ENCODE measurements around the gene RAD54L2.
A peak's percentile ranks its signal among the peaks of the same experiment; 100 is the strongest.
"Not testable (repeated sequence)": the region's sequence is repeated elsewhere in the genome, so short reads cannot be mapped to it uniquely, and the experiment has no call there.

RAD54L2 gene, protein sequence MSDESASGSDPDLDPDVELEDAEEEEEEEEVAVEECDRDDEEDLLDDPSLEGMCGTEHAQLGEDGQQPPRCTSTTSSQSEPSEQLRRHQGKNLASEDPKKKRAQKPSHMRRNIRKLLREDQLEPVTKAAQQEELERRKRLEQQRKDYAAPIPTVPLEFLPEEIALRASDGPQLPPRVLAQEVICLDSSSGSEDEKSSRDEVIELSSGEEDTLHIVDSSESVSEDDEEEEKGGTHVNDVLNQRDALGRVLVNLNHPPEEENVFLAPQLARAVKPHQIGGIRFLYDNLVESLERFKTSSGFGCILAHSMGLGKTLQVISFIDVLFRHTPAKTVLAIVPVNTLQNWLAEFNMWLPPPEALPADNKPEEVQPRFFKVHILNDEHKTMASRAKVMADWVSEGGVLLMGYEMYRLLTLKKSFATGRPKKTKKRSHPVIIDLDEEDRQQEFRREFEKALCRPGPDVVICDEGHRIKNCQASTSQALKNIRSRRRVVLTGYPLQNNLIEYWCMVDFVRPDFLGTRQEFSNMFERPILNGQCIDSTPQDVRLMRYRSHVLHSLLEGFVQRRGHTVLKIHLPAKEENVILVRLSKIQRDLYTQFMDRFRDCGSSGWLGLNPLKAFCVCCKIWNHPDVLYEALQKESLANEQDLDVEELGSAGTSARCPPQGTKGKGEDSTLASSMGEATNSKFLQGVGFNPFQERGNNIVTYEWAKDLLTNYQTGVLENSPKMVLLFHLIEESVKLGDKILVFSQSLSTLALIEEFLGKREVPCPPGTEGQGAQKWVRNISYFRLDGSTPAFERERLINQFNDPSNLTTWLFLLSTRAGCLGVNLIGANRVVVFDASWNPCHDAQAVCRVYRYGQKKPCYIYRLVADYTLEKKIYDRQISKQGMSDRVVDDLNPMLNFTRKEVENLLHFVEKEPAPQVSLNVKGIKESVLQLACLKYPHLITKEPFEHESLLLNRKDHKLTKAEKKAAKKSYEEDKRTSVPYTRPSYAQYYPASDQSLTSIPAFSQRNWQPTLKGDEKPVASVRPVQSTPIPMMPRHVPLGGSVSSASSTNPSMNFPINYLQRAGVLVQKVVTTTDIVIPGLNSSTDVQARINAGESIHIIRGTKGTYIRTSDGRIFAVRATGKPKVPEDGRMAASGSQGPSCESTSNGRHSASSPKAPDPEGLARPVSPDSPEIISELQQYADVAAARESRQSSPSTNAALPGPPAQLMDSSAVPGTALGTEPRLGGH (N-terminal part only)

DNA sequence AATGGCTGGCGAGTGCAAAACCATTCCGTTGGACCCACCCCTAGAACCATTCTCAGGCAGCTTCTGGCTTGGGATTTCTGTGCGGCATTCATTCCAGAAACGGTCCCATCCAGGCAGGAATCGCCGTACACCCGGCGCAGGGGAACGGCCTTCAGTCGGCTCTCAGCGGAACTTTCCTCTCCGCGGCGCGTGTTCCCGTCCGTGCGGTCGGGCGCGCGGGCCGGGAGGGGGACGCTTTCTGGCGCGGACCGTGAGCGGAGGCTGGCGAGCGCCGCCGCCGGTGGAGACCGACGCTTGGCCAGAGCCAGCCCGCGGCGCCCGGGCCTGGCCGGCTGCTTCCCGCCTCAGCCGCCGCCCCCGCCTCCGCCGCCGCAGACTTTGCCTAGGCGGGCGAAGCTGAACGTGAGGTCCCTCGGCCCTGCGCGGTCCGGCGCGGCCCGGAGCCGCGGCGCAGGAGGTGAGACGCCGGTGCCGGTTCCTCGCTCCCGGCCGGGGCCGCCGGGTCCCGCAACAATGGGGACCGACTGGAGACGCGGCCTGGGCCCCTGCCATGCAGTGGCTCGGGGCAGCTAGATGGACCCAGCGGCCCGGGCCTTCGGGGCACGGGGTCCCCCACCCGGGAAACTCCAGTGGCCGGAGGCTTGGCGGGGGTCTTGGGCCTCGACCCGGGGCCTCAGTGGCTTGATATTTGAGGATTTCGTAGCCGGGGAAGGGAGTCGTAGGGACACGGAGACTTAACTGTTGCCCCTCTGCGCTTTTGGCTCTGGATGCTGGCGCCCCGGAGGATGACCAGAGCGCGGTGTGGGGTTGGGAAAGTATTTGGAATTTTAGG lies at the start of gene RAD54L2:
RAD54L2 (plus strand) TSS at position 261 of the 832 bp plus-strand sequence. CDS start 51,702 bp downstream, outside the sequence.
- DNase-seq: no peak

DNA sequence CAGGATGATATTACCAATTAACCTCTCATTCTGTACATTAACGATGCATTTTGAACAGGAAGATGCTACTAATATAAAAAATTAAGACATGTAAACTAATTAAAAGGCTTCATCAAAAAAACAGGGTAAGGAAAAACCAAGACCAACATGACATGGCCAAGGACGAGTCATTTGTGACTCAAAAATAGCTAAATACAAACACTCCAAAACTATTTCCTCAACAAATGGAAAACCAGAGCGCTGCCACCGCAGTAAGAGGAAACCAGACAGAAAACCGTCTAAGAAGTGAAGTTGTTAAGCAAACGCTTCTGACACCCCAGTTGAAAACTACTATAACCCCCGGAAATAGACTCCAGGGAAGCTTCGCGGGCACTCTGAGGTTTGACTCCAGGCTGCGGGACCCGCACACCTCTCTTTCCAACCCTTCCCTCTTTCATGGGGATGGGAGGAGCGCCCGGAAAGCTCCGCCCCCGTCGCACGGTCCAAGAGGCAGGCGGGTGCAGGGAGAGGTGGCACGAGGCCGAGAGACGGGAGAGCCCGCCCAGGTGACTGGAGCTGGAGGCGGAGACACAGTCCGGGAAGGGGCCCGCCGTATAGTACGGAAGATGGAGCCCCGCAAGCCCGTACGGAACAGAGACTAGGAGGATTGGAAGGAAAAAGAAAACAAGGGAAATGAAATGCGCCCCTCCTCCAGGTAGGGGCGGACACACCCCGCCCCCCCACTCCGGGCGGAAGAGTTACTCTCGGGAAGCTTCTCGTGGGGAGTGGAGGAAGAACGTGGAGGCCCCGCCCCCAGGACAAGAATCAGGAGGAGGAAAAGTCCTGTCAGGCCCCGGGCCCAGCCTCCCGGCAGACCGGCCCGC lies 39.4 kb upstream of the RAD54L2 start:
- DNase-seq: peak; percentile 44

DNA sequence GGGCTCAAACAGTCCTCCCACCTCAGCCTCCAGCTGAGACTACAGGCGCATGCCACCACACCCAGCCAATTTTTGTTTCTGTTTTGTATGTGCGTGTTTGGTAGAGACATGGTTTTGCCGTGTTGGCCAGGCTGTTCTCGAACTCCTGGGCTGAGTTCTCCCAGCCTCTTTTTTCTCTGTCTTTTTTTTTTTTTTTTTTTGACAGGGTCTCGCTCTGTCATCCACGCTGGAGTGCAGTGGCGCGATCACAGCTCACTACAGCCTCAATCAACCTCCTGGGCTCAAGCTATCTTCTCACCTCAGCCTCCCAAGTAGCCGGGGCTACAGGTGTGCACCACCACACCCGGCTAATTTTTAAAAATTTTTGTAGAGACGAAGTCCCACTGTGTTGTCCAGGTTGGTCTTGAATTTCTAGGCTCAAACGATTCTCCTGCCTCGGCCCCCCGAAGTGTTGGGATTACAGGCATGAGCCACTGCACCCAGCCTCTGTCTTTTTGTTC lies 37.8 kb upstream of the RAD54L2 start:
- no peak for DNase-seq

DNA sequence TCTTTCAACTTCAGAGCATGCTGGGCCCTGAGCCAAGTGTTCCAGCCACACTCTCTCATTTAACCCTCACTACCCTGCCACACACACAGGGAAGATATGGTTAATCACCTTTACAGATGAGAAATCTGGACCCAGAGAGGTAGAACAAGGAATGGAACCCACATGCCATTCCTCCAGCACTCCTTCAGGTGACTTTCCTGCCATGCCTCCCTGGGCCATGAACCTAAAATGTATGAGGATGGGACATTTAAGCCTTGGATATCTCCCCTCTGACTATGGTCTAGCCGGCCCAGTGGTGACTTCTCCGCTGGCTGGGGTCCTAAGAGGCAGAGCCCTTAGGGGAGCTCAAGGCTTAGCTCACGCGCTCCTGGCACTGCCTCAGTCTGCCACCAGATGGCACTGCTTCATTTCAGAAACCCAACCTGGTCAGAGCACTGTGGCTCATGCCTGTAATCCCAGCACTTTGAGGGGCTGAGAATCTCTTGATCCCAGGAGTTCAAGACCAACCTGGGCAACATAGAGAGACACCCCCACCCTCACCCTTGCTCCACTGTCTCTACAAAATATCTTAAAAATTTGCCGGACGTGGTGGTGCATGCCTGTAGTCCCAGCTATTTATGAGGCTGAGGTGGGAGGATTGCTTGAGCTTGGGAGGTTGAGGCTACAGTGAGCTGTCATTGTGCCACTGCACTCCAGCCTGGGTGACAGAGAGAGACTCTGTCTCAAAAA lies 36.5 kb upstream of the RAD54L2 start:
- DNase-seq: no peak

DNA sequence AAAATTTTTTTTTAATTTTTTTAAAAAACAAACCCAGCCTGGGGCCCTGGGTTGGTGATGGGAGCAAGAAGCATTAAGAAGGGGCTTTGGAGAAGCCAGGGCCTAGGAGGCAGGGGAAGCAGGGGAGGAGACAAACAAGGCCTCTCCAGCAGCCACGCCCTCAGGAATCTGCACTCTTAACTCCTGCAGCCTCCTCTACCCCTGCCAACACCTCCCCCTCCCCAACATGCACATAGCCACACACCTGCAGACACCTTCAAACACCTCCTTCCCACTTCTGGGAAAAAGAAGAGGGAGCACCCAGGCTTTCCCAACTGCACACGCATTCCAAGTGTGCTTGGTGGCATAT lies 36.0 kb upstream of the RAD54L2 start:
- no peak for DNase-seq

DNA sequence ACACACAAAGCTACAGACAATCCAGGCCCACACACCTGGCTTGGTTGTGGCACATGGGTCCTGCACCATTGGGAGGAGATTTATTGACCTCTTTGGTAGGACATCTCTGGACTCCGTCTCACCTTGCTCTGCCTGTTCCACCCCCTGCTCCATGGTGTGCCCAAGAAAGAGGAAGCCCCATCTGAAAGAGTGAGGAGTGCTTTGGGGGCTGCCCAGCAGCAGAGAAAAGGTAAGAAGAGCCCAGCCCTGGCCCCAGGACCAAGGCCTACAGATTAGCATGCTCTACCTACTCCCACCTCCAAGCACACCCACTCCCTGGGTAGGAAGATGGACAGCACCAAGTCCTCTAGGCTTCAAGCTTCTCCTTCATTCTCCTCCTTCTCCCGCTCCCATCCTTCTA lies 35.5 kb upstream of the RAD54L2 start:
- no peak for DNase-seq

DNA sequence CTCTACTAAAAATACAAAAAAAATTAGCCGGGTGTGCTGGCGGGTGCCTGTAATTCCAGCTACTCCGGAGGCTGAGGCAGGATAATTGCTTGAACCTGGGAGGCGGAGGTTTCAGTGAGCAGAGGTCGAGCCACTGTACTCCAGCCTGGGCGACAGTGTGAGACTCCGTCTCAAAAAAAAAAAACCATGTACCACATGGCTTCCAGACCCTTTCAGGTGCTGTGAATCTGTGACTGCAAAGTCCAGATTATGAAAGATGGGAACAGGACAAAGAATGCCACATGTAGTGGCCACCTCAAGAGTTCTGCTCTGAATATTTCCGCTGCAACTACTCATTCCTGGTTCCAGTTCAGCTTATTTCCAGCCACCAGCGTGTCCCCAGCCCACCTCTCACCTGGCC lies 30.3 kb upstream of the RAD54L2 start:
- no peak for DNase-seq

DNA sequence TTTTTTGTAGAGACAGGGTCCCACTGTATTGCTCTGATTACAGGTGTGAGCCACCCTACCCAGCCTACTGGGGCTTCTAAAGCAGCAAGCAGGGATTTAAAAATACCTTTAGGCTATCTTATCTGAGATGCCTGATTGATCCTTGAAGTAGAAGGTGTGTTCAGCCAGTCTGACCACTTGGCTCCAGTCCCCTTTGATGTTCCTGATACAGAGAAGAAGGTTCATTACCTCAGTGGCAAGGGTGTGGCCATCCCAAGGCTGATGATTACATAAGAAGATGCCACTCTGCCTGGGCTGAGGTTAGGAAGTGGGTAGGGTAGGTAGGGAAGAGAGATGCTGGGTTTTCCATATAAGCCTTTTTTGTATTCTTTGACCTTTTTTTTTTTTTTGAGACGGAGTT lies 27.5 kb upstream of the RAD54L2 start:
- DNase-seq: no peak

DNA sequence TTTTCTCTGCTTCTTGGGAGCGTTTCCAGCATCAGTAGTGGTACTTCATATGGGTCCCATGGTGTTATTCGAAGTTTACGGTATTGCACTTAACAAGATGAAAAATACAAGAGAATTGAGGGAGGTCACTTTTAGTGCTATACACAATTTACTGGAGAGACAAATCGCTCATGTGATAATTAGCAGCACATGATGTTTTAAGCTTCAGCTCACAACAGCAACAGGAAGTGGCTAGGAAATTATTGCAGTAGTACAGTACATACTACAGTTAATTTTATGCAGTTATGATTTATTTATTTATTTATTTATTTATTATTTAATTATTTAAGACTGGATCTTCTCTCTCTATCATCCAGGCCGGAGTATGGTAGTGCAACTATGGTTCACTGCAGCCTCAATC lies 24.3 kb upstream of the RAD54L2 start:
- DNase-seq: no peak

DNA sequence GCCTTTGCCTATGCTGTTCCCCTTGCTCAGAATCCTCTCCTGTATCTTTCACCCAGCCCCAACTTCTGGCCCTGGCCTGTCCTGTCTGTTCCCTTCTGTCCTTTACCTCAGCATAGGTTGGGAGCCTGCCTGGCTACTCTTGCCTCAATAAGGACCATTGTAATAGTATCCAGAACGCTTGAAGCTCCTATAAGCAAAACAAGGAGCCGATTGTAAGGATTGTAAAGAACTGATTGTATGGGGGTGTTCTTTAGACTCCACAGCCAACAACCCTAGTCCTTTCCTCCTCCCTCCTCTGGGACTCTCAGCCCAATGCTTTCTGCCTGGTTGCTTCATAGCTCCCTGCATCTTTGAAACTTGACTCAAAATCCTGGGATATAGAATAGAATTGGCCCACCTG lies 18.7 kb upstream of the RAD54L2 start:
- DNase-seq: no peak

DNA sequence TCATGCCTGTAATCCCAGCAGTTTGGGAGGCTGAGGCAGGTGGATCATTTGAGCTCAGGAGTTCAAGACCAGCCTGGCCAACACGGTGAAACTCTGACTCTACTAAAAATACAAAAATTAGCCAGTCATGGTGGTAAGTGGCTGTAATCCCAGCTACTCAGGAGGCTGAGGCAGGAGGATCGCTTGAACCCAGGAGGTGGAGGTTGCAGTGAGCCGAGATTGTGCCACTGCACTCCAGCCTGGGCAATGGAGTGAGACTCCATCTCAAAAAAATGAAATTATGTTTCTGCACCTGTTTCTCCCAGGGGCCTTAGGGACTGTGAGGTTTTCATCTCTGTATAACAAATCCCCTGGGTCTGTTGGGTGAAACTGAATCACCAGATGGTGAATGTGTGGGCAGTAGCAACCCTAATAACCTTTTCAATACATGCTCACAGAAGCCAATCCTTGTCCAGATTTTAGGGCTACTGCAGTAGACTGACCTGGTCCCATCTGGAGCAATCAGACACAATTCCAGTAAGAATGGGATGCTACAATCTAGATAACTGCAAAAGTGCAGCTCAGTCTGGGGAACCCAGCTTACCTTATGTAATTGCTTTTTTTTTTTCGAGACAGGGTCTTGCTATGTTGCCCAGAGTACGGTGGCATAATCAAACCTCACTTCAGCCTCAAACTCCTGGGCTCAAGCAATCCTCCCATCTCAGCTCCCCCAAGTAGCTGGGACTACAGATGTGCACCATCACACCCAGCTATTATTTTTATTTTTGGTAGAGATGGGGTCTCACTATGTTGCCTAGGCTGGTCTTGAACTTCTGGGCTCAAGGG lies 17.4 kb upstream of the RAD54L2 start:
- DNase-seq: not testable (repeated sequence)

DNA sequence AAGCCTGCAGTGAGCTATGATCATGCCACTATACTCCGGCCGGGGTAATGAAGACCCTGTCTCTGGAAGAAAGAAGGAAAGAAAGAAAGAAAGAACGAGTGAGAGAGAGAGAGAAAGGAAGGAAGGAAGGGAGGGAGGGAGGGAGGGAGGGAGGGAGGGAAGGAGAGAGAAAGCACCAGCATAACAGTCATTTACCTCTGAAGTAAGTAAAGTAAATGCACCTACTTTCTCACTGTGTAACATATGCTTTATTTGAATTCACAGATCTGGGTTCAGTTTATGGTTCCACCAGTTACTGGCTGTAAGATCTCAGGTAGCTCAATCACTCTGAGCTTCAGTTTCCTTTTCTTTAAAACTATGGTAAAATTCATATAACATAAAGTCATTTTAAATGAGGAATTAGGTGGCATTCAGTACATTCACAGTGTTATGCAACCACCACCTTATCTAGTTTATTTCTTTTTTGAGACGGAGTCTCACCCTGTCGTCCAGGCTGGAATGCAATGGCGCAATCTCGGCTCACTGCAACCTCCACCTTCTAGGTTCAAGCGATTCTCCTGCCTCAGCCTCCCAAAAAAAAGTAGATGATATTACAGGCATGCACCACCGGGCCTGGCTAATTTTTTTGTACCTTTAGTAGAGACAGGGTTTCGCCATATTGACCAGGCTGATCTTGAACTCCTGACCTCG lies 16.1 kb upstream of the RAD54L2 start:
- no peak for DNase-seq

DNA sequence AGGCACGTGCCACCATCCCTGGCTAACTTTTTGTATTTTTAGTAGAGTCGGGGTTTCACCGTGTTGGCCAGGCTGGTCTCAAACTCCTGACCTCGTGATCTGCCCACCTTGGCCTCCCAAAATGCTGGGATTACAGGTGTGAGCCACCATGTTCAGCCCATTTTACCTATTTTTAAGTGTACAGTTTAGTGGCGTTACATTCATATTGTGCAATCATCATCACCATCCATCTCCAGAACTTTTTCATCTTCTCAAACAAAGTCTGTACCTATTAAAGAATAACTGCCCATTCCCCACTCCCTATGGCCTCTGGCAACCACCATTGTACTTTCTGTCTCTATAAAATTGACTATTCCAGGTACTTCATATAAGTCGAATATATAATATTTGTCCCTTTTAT lies 13.6 kb upstream of the RAD54L2 start:
- DNase-seq: not testable (repeated sequence)

DNA sequence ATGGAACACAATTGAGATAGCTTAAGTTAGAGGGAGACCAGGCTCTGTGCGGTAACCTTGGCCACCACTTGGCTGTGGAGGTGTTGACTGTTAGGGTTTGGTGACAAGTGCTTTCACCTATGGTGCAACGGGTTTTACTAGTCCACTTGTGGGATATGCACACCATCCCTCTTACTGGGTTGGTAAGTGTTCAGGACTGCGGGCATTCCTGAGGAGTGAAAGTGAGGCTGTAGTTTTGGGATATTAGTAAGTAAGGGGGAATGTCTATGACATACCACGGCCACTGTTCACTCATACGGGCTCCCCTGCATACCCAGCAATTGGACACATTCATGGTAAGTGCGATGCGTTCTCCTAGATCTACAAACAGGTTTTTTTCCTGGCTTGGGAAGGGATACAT lies 8.0 kb upstream of the RAD54L2 start:
- DNase-seq: no peak

DNA sequence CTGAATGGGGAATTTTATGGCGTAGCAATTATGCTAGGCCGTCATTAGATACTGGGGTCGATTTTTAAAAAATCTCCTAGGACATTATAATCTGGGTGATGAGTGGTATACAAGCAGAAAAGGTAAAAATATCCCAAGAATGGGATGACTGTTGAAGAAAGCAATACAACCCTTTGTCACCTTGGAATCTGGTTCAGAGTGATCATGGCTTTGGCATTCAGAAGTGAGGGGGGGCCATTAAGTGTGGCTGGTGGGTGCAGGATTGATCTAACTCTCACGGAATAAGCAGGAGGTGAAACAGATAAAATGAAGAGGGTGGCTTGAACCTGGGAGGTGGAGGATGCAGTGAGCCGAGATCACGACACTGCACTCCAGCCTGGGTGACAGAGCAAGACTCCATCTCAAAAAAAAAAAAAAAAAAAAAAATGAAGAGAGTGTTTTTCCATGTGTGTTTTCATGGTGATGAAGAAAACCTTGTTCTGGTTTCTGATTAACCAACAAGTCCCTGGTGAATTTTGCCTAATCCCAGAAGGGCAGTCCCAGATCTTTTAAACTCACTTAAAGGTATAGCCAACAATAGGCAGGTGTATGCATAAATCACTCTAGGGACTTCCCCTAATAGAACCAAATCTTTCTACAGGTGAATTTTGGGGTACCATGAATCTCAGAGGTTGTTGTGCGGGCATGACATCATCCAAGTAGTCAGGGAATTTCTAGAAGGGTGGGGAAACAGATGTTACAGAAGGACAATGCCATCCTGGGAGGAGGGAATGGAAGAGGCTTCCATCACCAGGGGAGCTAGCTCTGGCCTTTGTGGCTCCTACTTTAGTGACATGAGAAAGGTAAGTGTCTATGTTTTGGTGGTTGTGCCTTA lies 3.1 kb upstream of the RAD54L2 start:
- no peak for DNase-seq

DNA sequence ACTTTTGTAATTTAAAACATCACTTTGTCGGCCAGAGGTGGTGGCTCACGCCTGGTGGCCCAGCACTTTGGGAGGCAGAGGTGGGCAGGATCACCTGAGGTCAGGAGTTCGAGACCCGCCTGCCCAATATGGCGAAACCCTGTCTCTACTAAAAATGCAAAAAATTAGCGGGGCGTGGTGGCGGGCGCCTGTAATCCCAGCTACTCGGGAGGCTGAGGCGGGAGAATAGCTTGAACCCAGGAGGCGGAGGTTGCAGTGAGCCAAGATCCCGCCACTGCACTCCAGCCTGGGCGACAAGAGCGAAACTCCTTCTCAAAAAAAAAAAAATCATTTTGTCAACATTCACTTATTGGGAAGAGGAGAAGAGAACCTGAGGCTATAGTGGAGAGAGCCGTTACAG lies 888 bp upstream of the RAD54L2 start:
- not testable (repeated sequence) for DNase-seq

DNA sequence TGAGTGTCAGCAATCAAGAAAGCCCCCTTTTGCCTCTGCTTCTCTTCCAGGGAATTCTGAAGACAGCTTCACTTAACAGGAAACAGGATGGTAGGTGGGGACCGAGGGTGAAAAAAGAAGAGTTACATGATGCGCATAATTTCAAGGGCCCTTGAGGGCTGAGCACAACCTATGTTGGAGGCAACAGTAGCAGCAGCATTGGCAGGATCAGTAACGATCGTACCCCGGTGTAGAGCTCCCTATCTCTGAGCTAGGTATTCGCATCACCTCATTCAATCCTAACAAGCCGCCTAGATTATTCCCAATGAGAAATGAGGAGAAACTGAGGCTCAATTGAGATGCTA lies 432 bp upstream of the RAD54L2 start:
- no peak for DNase-seq
